Endothelial cell of umbilical vein (primary cell): ENCODE data around the gene GTF2F1. TPM values are rescaled to one million over a fixed set of nuclear protein-coding genes. Genes with fewer than 3 reads are reported as not detected.

ENCODE experiments used
- BruUV-seq: library from RNA; stranded (reverse); fragments of 400-500 nt; replicated peaks from 2 replicates; lab custom pipeline; 2021; lab: Mats Ljungman, UMichigan
- CTCF ChIA-PET: fragments of 300-600, 350-600 bp; sonication (Branson Sonifier 250); formaldehyde crosslinking; loops from one replicate; lab custom pipeline; 2021; ENCODE audit warnings: antibody characterized with exemption, inconsistent platforms; lab: Charles Lee
- POLR2A ChIA-PET: fragments of 300-600, 350-600 bp; sonication (Branson Sonifier 250); formaldehyde crosslinking; loops from one replicate; lab custom pipeline; 2021; ENCODE audit warnings: antibody characterized with exemption, inconsistent platforms; lab: Charles Lee
- DNase-seq: peaks from one replicate; pipeline ENCODE4 v3.0.0-alpha.2; 2011; ENCODE audit warnings: low read depth, low spot score
- FAIRE-seq: peaks from 2 replicates; lab custom pipeline; 2011; peaks lifted over from hg19 to GRCh38; lab: Jason Lieb, UNC
- H2AFZ ChIP-seq: 2 replicates; pipeline ENCODE4 v1.6.0; 2012; ENCODE audit warnings: low read depth, low read length, control low read depth, inconsistent platforms
- H3K27ac ChIP-seq: 2 replicates; pipeline ENCODE4 v1.5.1; 2011; ENCODE audit warnings: low read depth, mild to moderate bottlenecking, control low read depth, low read length, moderate library complexity; ENCODE audit not compliant: insufficient read depth
- H3K27me3 ChIP-seq, 2 experiments: 2 replicates each; pipeline versions ENCODE4 v1.6.0 to v1.6.1; 2011; ENCODE audit warnings: low read length in 2 of 2, mixed read lengths in 1 of 2; ENCODE audit not compliant: control insufficient read depth in 2 of 2, insufficient read depth in 2 of 2
- H3K36me3 ChIP-seq, 2 experiments: 2 replicates in 1 of 2; 3 replicates in 1 of 2; pipeline ENCODE4 v1.5.1; 2011; ENCODE audit warnings: low read length in 2 of 2, mild to moderate bottlenecking in 1 of 2, moderate library complexity in 1 of 2; ENCODE audit not compliant: control insufficient read depth in 2 of 2, insufficient read depth in 2 of 2; ENCODE audit errors: extremely low read depth in 1 of 2
- H3K4me1 ChIP-seq: 3 replicates; pipeline ENCODE4 v1.5.1; 2011; ENCODE audit warnings: mild to moderate bottlenecking, low read length; ENCODE audit not compliant: control insufficient read depth, insufficient read depth; ENCODE audit errors: extremely low read depth
- H3K4me2 ChIP-seq: 2 replicates; pipeline ENCODE4 v1.6.1; 2011; ENCODE audit warnings: low read length, control low read depth, mixed read lengths; ENCODE audit not compliant: insufficient read depth
- H3K4me3 ChIP-seq, 3 experiments: fragments of 200-600 bp in 1 of 3; sonication (generic), shearing (Covaris generic) in 1 of 3; replicated peaks in 1 of 3; 2 replicates each; pipeline ENCODE4 v1.5.1; 2011 to 2016; ENCODE audit warnings: control low read depth in 3 of 3, low read length in 3 of 3, mild to moderate bottlenecking in 2 of 3, inconsistent platforms in 1 of 3, low read depth in 1 of 3, moderate library complexity in 1 of 3; ENCODE audit not compliant: insufficient read depth in 1 of 3
- H3K79me2 ChIP-seq: 2 replicates; pipeline ENCODE4 v1.6.0; 2012; ENCODE audit warnings: low read length, inconsistent platforms; ENCODE audit not compliant: control insufficient read depth, insufficient read depth
- H3K9ac ChIP-seq: replicated peaks from 2 replicates; pipeline ENCODE3; 2011; ENCODE audit warnings: low read length, control low read depth; ENCODE audit not compliant: insufficient read depth; ENCODE audit errors: extremely low read depth
- H3K9me1 ChIP-seq: replicated peaks from 3 replicates; pipeline ENCODE4 v1.6.0; 2011; ENCODE audit warnings: mild to moderate bottlenecking, low read length; ENCODE audit not compliant: control insufficient read depth, insufficient read depth; ENCODE audit errors: extremely low read depth
- H3K9me3 ChIP-seq: replicated peaks from 2 replicates; pipeline ENCODE4 v1.5.1; 2012; ENCODE audit warnings: low read length, inconsistent platforms; ENCODE audit not compliant: control insufficient read depth, insufficient read depth
- H4K20me1 ChIP-seq: replicated peaks from 2 replicates; pipeline ENCODE3; 2011; ENCODE audit warnings: mild to moderate bottlenecking, low read length; ENCODE audit not compliant: control insufficient read depth, insufficient read depth; ENCODE audit errors: extremely low read depth
- EZH2 ChIP-seq: IDR thresholded peaks from 2 replicates; pipeline ENCODE4 v1.6.1; 2012; ENCODE audit warnings: borderline replicate concordance, low read depth, mild to moderate bottlenecking, moderate library complexity, low read length, inconsistent platforms; ENCODE audit not compliant: severe bottlenecking
- FOS ChIP-seq: IDR thresholded peaks from 2 replicates; pipeline ENCODE4 v1.6.1; 2011; ENCODE audit warnings: mild to moderate bottlenecking, low read length, moderate library complexity, borderline replicate concordance; ENCODE audit not compliant: insufficient read depth
- GATA2 ChIP-seq: IDR thresholded peaks from 2 replicates; pipeline ENCODE4 v1.7.0; 2011; ENCODE audit warnings: low read depth, mild to moderate bottlenecking, moderate library complexity, mixed read lengths, low read length; ENCODE audit not compliant: insufficient read length, insufficient read depth
- JUN ChIP-seq: IDR thresholded peaks from 2 replicates; pipeline ENCODE4 v1.6.1; 2011; ENCODE audit warnings: borderline replicate concordance, low read depth; ENCODE audit not compliant: insufficient read length, insufficient read depth
- MYC ChIP-seq: IDR thresholded peaks from one replicate; pipeline ENCODE4 v1.6.1; 2011; ENCODE audit warnings: mild to moderate bottlenecking, low read depth, low read length
- POLR2A ChIP-seq: IDR thresholded peaks from 2 replicates; pipeline ENCODE4 v1.6.1; 2012; ENCODE audit warnings: low read depth, mild to moderate bottlenecking, control low read depth, low read length
- POLR2AphosphoS5 ChIP-seq: IDR thresholded peaks from 2 replicates; pipeline ENCODE4 v1.6.1; 2012; ENCODE audit warnings: low read depth, mild to moderate bottlenecking, control low read depth, low read length, moderate library complexity; ENCODE audit not compliant: insufficient read depth
- dilution Hi-C: fragments of 300-500 bp; cut with MboI; formaldehyde crosslinking; loops from one replicate; pipeline ENCODE4 v1.15.0; 2019; ENCODE audit warnings: low sequenced_read_pairs; ENCODE audit not compliant: extremely low pct_ligation_motif_present
- intact Hi-C: fragments of 100-400 bp; cut with micrococcal nuclease; formaldehyde crosslinking; loops from one replicate; pipeline ENCODE4 v1.10.0; 2022
- polyA plus RNA-seq, 4 experiments: library from polyadenylated mRNA; depleted of rRNA in 3 of 4; stranded (reverse) in 3 of 4; unstranded in 1 of 4; fragments of >200 nt; gene quantifications; 2 replicates each; pipeline versions ENCODE4 v1.2.1 to v1.2.3, GENCODE V29; 2011 to 2012; ENCODE audit warnings: missing spikeins in 1 of 4
- total RNA-seq: library from RNA; stranded (reverse); gene quantifications from 2 replicates; pipeline ENCODE4 v1.2.3, GENCODE V29; 2021
- TF ChIP-seq, protein P1 (sequence below): IDR thresholded peaks from 2 replicates; pipeline ENCODE4 v1.6.1; 2011; ENCODE audit not compliant: insufficient read depth, insufficient read length
- TF ChIP-seq, protein P2 (sequence below), 2 donors: IDR thresholded peaks; 1 replicate in 1 of 2; 2 replicates in 1 of 2; pipeline ENCODE4 v1.5.1; 2011; ENCODE audit warnings: low read length in 2 of 2, mild to moderate bottlenecking in 2 of 2, moderate library complexity in 2 of 2, control low read depth in 1 of 2, inconsistent platforms in 1 of 2, low read depth in 1 of 2; ENCODE audit not compliant: insufficient read depth in 1 of 2; ENCODE audit errors: extremely low read depth in 1 of 2

Gene GTF2F1
- total and polyA plus RNA-seq, 2 donors (not counting 3 experiments of a cell fraction or from before 2014, with no cell fraction given): 44.8 to 56.4 TPM

DNA sequence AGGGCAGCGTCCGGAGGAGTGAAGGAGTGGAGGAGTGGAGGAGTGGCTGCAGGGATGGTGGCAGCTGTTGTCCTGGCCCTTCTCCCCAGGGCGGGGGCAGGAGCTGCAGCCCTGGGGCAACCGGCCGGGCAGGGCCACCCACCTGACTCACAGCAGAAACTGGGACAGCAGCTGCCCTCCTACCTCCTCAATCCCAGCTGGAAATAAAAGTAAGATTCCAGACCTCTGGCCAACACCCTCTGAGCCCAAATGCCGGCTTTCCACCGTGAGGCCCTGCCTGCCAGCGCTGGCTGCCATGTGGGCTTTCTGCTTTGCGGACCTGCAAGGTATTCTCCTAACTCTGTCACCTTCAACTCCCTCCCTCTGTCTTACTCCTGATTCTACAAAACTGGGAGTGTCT lies 35.0 kb downstream of the GTF2F1 start:
- BruUV-seq: no TSS peak
- no peaks in the 10 kb centered on the region for H3K9me1 ChIP-seq
- FAIRE-seq (no peak), DNase-seq (no peak)
- no peak overlapping the region for H2AFZ ChIP-seq
- peaks cover 7% of the 10 kb centered on the region for H3K4me1 ChIP-seq
- H3K4me3 ChIP-seq: no peak overlapping the region
- H3K9ac ChIP-seq: no peak overlapping the region
- TF ChIP-seq GATA2: no peak
- no peak for TF ChIP-seq EZH2
- TF ChIP-seq POLR2A: no peak
- TF ChIP-seq, protein P1, sequence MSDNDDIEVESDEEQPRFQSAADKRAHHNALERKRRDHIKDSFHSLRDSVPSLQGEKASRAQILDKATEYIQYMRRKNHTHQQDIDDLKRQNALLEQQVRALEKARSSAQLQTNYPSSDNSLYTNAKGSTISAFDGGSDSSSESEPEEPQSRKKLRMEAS: no peak
- TF ChIP-seq JUN: no peak
- TF ChIP-seq MYC: no peak
- TF ChIP-seq, protein P2, sequence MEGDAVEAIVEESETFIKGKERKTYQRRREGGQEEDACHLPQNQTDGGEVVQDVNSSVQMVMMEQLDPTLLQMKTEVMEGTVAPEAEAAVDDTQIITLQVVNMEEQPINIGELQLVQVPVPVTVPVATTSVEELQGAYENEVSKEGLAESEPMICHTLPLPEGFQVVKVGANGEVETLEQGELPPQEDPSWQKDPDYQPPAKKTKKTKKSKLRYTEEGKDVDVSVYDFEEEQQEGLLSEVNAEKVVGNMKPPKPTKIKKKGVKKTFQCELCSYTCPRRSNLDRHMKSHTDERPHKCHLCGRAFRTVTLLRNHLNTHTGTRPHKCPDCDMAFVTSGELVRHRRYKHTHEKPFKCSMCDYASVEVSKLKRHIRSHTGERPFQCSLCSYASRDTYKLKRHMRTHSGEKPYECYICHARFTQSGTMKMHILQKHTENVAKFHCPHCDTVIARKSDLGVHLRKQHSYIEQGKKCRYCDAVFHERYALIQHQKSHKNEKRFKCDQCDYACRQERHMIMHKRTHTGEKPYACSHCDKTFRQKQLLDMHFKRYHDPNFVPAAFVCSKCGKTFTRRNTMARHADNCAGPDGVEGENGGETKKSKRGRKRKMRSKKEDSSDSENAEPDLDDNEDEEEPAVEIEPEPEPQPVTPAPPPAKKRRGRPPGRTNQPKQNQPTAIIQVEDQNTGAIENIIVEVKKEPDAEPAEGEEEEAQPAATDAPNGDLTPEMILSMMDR (IDR thresholded peaks at IDR 0.05; ENCODE audit: extremely low read depth in 1 of 2, insufficient read depth in 1 of 2, low read depth in 1 of 2, low read length in 2 of 2): no peak
- no peak for TF ChIP-seq FOS
- TF ChIP-seq POLR2AphosphoS5: no peak
- H3K9me3 ChIP-seq: no peaks in the 10 kb centered on the region
- no peaks in the 10 kb centered on the region for H3K27me3 ChIP-seq
- intact Hi-C loops: no loop called here
- no peaks in the 10 kb centered on the region for H4K20me1 ChIP-seq
- dilution Hi-C loops: no loop called here
- H3K36me3 ChIP-seq: no peaks in the 10 kb centered on the region
- POLR2A ChIA-PET: no interaction called here
- CTCF ChIA-PET: interaction anchor here (0.7 to 2.5 kb wide), 2 partner anchors 232 to 310 kb away, joined by 4 to 17 read pairs; no protein-coding TSS in a partner anchor
- no peak overlapping the region for H3K4me2 ChIP-seq
- no peak overlapping the region for H3K27ac ChIP-seq
- peaks cover 13% of the 10 kb centered on the region for H3K79me2 ChIP-seq
